Activated CD4-positive, alpha-beta T cell treated with anti-CD3 and anti-CD28 coated beads, Interleukin-2, amount 50 U/mL, for 16 hours (primary cell): ENCODE results near the gene TBC1D22A.
"Not testable (repeated sequence)": the region's sequence is repeated elsewhere in the genome, so short reads cannot be mapped to it uniquely, and the experiment has no call there.

Experiments used
- DNase-seq: peaks from one replicate; pipeline ENCODE4 v3.0.0-alpha.2; 2020

TBC1D22A gene

GRCh38 chr22:47038206-47038835 lies 275.9 kb downstream of the TBC1D22A start:
- no peak for DNase-seq

GRCh38 chr22:47039356-47039755 lies 276.9 kb downstream of the TBC1D22A start:
- no peak for DNase-seq

- no peak for DNase-seq
These were observed 278.2 kb downstream of the TBC1D22A start for GRCh38 chr22:47040486-47041270.

GRCh38 chr22:47041271-47042115 lies 279.0 kb downstream of the TBC1D22A start:
- DNase-seq, result no peak

- DNase-seq, result no peak
These were observed 279.8 kb downstream of the TBC1D22A start for GRCh38 chr22:47042116-47042825.

GRCh38 chr22:47042861-47043496 lies 280.5 kb downstream of the TBC1D22A start:
- no peak for DNase-seq

GRCh38 chr22:47043835-47044721 lies 281.6 kb downstream of the TBC1D22A start:
- DNase-seq, result peak; percentile 22

- no peak for DNase-seq
These were observed 282.5 kb downstream of the TBC1D22A start for GRCh38 chr22:47044722-47045535.

GRCh38 chr22:47045691-47046410 lies 283.4 kb downstream of the TBC1D22A start:
- DNase-seq, result no peak

GRCh38 chr22:47046411-47047065 lies 284.1 kb downstream of the TBC1D22A start:
- DNase-seq, result no peak

- no peak for DNase-seq
These were observed 285.1 kb downstream of the TBC1D22A start for GRCh38 chr22:47047321-47048122.

GRCh38 chr22:47048123-47049077 lies 285.9 kb downstream of the TBC1D22A start:
- no peak for DNase-seq

GRCh38 chr22:47049078-47049624 lies 286.7 kb downstream of the TBC1D22A start:
- DNase-seq, result no peak

- not testable (repeated sequence) for DNase-seq
These were observed 287.4 kb downstream of the TBC1D22A start for GRCh38 chr22:47049736-47050400.

GRCh38 chr22:47050401-47051051 lies 288.1 kb downstream of the TBC1D22A start:
- DNase-seq, result no peak
